CD4-positive, alpha-beta memory T cell (primary cell): ENCODE results near the gene BCR. TPM values are rescaled to one million over a fixed set of nuclear protein-coding genes. Genes with fewer than 3 reads are reported as not detected.

Experiments
- CTCF ChIA-PET: fragments of 350-600 bp; sonication (Branson Sonifier 250); formaldehyde crosslinking; loops from one replicate; lab custom pipeline; 2021; ENCODE audit warnings: inconsistent platforms; ENCODE audit not compliant: partially characterized antibody; lab: Charles Lee
- POLR2A ChIA-PET: fragments of 350-600 bp; sonication (Branson Sonifier 250); formaldehyde crosslinking; loops from one replicate; lab custom pipeline; 2021; ENCODE audit not compliant: partially characterized antibody; lab: Charles Lee
- DNase-seq, 5 donors: peaks; one replicate each; pipeline versions ENCODE4 v3.0.0 to v3.0.0-alpha.2; 2020 to 2022; ENCODE audit warnings: mixed read lengths in 1 of 5
- H3K27ac ChIP-seq: one replicate; pipeline ENCODE4 v1.7.0; 2013; ENCODE audit warnings: low read depth, low read length
- H3K27me3 ChIP-seq: 2 replicates; pipeline ENCODE4 v1.7.0; 2013; ENCODE audit warnings: mild to moderate bottlenecking, low read length, moderate library complexity; ENCODE audit not compliant: insufficient read depth
- H3K36me3 ChIP-seq: 2 replicates; pipeline ENCODE4 v1.7.0; 2013; ENCODE audit warnings: mild to moderate bottlenecking, low read length, moderate library complexity; ENCODE audit not compliant: insufficient read depth
- H3K4me1 ChIP-seq: 2 replicates; pipeline ENCODE4 v1.7.0; 2013; ENCODE audit warnings: mild to moderate bottlenecking, low read length, moderate library complexity; ENCODE audit not compliant: insufficient read depth
- H3K4me3 ChIP-seq, 2 donors: one replicate each; pipeline ENCODE4 v1.7.0; 2013; ENCODE audit warnings: low read length in 2 of 2, mild to moderate bottlenecking in 1 of 2
- H3K9me3 ChIP-seq, 2 donors: one replicate each; pipeline ENCODE4 v1.7.0; 2013; ENCODE audit warnings: low read length in 2 of 2, control low read depth in 1 of 2; ENCODE audit not compliant: control insufficient read depth in 1 of 2
- H3K27ac Mint-ChIP-seq, 7 donors: one replicate each; pipeline ENCODE4 v1.8.0; 2020 to 2021; ENCODE audit warnings: mixed read lengths in 7 of 7, mild to moderate bottlenecking in 6 of 7, inconsistent platforms in 3 of 7, moderate library complexity in 3 of 7
- H3K27me3 Mint-ChIP-seq, 2 donors: one replicate each; pipeline ENCODE4 v1.8.0; 2020 to 2021; ENCODE audit warnings: mixed read lengths in 2 of 2
- H3K36me3 Mint-ChIP-seq, 2 donors: one replicate each; pipeline ENCODE4 v1.8.0; 2020 to 2021; ENCODE audit warnings: mixed read lengths in 2 of 2, inconsistent platforms in 1 of 2, mild to moderate bottlenecking in 1 of 2
- H3K4me1 Mint-ChIP-seq, 4 donors: one replicate each; pipeline ENCODE4 v1.8.0; 2020 to 2021; ENCODE audit warnings: mixed read lengths in 4 of 4, mild to moderate bottlenecking in 1 of 4
- H3K4me3 Mint-ChIP-seq, 8 donors: one replicate each; pipeline ENCODE4 v1.8.0; 2020 to 2021; ENCODE audit warnings: mixed read lengths in 8 of 8, mild to moderate bottlenecking in 7 of 8, moderate library complexity in 6 of 8, inconsistent platforms in 3 of 8
- H3K9me3 Mint-ChIP-seq, 8 donors: one replicate each; pipeline ENCODE4 v1.8.0; 2020 to 2021; ENCODE audit warnings: mixed read lengths in 8 of 8, mild to moderate bottlenecking in 5 of 8, inconsistent platforms in 3 of 8, moderate library complexity in 1 of 8
- intact Hi-C: fragments of 100-400 bp; cut with micrococcal nuclease; formaldehyde crosslinking; loops from one replicate; pipeline ENCODE4 v1.15.1; 2023
- polyA plus RNA-seq, 2 donors: library from polyadenylated mRNA; unstranded; fragments of 300-500 nt; fragmentation: Illumina TruSeq; gene quantifications; one replicate each; pipeline ENCODE4 v1.2.3, GENCODE V29; 2021
- total RNA-seq, 2 experiments: library from RNA; stranded (reverse); gene quantifications; one replicate each; pipeline ENCODE4 v1.2.3, GENCODE V29; 2021

BCR gene
- total and polyA plus RNA-seq, 4 experiments from 2014 or later: 3.3 to 75.6 (median 51.2) TPM

DNA sequence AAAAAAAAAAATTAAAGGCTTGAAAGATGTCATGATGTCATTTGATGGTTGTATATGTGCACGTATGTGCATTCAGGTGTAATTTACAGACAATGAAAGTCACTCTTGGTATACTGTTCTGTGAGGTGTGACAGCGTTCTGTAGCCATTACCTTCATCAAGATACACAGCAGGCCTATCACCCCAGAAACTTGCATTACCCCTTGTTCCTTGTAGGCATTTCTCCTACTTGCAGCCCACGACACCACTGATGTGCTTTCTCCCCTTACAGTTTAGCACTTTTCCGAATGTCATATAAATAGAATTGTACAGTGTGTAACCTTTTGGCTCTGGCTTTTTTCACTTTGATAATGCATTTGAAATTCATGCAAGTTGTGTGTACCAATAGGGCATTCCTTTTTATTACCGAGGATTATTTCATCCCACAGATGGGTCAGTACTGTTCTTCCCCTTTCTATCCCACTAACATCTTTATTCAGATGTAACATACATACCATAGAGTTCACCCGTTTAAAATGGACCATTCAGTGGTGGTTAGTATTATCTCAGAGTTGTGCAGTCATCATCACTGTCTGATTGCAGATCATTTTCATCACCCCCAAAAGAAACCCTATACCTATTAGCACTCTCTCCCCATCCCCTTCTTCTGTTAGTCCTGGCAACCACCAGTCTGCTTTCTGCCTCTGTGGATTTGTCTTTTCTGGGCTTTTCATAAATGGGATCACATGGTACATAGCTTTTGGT is 30.3 kb downstream of the BCR start:
- H3K9me3 Mint-ChIP-seq: peaks cover 0 to 2% (median 0%) of the 10 kb centered on the region in 8 donors
- ChIA-PET CTCF (interaction anchor here (1.1 kb wide), 1 partner anchor 71 kb away, joined by 3 read pairs; no protein-coding TSS in a partner anchor), POLR2A (no interaction called here)
- Histone ChIP-seq H3K27me3 (no peaks in the 10 kb centered on the region), H3K4me3 (no peak overlapping the region), H3K4me1 (peaks cover 38% of the 10 kb centered on the region), H3K9me3 (no peaks in the 10 kb centered on the region), H3K36me3 (no peaks in the 10 kb centered on the region), H3K27ac (no peak overlapping the region)
- H3K36me3 Mint-ChIP-seq: peaks cover 9 to 15% of the 10 kb centered on the region in 2 donors
- H3K4me3 Mint-ChIP-seq: peak overlapping the region in 1 of 8 donors; percentile 2
- intact Hi-C loops: no loop called here
- no peak for DNase-seq
- H3K27ac Mint-ChIP-seq: peak overlapping the region; percentile 20 to 74 (median 46)
- H3K4me1 Mint-ChIP-seq: peaks cover 31 to 62% (median 51%) of the 10 kb centered on the region in 4 donors
- H3K27me3 Mint-ChIP-seq: no peaks in the 10 kb centered on the region

DNA sequence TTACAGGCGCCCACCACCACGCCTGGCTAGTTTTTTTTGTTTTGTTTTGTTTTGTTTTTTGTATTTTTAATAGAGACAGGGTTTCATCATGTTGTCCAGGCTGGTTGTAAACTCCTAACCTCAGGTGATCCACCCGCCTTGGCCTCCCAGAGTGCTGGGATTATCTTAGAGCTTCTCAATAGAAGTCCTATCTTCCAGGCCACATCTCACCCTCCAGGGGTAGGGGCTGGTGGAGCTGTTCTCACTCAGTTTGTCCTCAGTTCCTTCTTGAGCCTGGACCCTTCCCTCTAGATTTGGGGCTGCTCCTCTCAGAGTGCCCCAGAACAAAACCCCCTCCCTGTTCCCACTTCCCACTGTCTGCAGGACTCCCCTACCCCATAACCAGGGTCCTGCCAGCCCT is 31.3 kb downstream of the BCR start:
- intact Hi-C loops: no loop called here
- peak overlapping the region in 5 of 7 donors; percentile 3 to 87 (median 51) for H3K27ac Mint-ChIP-seq

DNA sequence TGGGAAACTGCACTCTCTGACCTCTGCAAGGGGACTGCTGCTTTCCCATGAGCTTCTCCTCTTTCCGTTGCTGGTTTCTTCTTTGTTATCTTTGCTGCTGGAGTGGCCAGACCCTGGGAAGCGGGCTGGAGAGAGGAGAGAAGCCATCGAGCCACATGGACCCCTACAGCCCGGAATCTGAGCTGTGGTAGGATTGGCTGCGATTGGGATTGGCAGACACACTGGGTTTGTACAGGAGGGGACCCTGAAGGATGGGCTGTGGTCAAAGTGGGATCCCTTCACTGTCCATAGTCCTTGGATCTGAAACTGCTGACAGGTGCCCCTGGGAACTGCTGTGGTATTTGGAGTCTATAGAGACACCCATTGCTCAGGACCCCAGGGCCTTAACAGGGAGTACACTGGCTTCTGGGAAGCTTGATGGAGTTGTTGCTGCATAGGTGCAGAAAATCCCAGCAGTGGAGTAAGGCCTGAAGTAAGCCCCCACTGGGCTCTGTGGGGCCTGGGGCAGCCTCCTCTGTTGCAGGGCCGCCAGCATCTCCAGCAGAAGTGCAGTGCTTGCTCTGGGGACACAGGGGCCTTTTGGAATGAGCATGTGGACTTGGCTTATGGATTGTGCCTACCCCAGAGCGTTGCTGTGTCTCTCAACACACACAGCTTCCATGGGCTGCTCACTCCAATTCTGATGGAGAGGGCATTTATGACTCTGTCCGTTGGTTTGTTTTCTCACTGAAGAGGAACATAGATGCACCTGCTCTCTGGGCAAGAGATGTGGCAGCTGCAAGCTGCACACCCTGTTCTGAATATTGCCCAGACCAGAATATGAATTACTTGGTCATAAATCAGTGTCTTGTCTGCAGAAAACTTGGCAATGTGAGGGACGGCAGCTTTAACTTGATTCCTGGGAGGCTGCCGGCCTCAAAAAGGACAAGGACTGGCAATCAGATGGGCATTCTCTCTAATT is 32.0 kb downstream of the BCR start:
- ChIA-PET POLR2A (no interaction called here), CTCF (no interaction called here)
- peaks cover 41 to 70% (median 60%) of the 10 kb centered on the region in 4 donors for H3K4me1 Mint-ChIP-seq
- Histone ChIP-seq H3K9me3 (no peaks in the 10 kb centered on the region), H3K4me3 (no peak overlapping the region), H3K4me1 (peaks cover 55% of the 10 kb centered on the region), H3K27me3 (no peaks in the 10 kb centered on the region), H3K27ac (no peak overlapping the region), H3K36me3 (no peaks in the 10 kb centered on the region)
- DNase-seq: no peak
- H3K36me3 Mint-ChIP-seq: peaks cover 3 to 11% of the 10 kb centered on the region in 2 donors
- intact Hi-C loops: no loop called here
- peak overlapping the region; percentile 50 to 87 (median 53) for H3K27ac Mint-ChIP-seq
- H3K4me3 Mint-ChIP-seq: no peak overlapping the region
- no peaks in the 10 kb centered on the region for H3K9me3 Mint-ChIP-seq
- H3K27me3 Mint-ChIP-seq: no peaks in the 10 kb centered on the region

More for the DNA sequence above, 31.3 kb downstream of the BCR start:
- no peaks in the 10 kb centered on the region for H3K27me3 Mint-ChIP-seq
- POLR2A ChIA-PET: no interaction called here
- Histone ChIP-seq H3K27ac (no peak overlapping the region), H3K27me3 (no peaks in the 10 kb centered on the region), H3K9me3 (no peaks in the 10 kb centered on the region), H3K4me3 (no peak overlapping the region), H3K36me3 (no peaks in the 10 kb centered on the region), H3K4me1 (peaks cover 48% of the 10 kb centered on the region)
- H3K9me3 Mint-ChIP-seq: peaks cover 0 to 2% (median 0%) of the 10 kb centered on the region in 8 donors
- no peak for DNase-seq
- peaks cover 38 to 70% (median 58%) of the 10 kb centered on the region in 4 donors for H3K4me1 Mint-ChIP-seq
- no peak overlapping the region for H3K4me3 Mint-ChIP-seq
- CTCF ChIA-PET: no interaction called here
- H3K36me3 Mint-ChIP-seq: peaks cover 8 to 15% of the 10 kb centered on the region in 2 donors

DNA sequence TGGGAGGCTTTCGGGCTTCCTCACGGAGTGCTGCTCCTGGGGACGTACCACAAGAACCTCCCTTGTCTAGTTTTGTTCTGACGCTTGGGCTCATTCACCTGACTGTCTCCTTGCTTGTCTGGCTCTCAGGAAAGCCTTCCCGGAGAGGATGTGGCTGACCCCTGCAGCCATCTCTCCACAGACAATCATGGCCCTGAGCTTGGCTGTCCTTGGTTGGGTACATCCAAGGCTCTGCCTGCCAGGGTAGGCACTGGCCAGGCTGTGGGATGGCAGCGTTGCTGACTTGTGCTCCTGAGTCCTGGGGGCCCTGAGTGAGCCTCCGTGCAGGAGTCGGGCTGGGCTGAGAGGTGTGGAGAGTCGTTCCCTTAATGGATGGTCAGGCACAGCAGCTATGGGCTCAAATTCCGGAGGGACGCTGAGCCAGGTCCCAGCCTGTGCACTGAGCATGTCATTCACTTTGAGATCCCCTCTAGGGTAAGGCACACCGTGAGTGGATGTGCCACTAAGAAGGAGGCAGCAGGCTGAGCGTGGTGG is 32.8 kb downstream of the BCR start:
- POLR2A ChIA-PET: no interaction called here
- intact Hi-C loops: no loop called here

DNA sequence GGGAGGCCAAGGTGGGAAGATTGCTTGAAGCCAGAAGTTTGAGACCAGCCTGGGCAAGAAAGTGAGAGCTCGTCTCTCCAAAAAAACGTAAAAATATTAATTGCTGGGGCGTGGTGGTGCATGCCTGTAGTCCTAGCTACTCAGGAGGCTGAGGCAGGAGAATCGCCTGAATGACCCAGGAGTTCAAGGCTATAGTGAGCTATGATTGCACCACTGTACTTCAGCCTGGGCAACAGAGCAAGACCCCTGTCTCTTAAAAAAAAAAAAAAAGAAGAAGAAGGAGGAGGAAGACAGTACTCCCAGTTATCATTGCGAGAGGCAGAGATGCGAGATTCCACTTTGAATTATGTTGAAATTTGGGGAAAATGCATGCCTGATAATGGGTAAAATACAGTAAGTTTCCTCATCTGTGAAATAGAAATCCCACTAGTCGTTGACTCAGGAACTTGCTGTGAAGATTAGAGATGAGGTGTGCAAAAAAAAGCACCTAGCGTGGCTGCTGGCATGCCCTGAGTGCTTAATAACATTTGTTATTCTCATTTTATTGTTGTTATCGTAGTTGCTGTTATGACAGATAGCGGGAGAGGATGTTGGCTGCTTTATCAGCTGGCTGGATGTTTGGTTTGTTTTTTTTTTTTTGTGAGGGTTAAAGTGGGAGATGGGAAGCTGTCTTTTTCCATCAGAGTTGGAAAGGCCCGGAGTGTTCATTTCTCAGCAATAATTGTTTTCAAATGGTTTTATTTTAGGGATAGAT is 33.4 kb downstream of the BCR start:
- POLR2A ChIA-PET: interaction anchor here (0.8 kb wide), 1 partner anchor 15 kb away, joined by 4 read pairs; no protein-coding TSS in a partner anchor
- CTCF ChIA-PET: interaction anchor here (1.3 kb wide), 1 partner anchor 59 kb away, joined by 3 read pairs; no protein-coding TSS in a partner anchor
- Histone ChIP-seq H3K27me3 (no peaks in the 10 kb centered on the region), H3K9me3 (no peaks in the 10 kb centered on the region), H3K4me1 (peaks cover 69% of the 10 kb centered on the region), H3K27ac (no peak overlapping the region), H3K36me3 (no peaks in the 10 kb centered on the region), H3K4me3 (no peak overlapping the region)
- intact Hi-C loops: no loop called here
- peak overlapping the region in 3 of 8 donors; percentile 53 to 56 (median 54) for H3K4me3 Mint-ChIP-seq
- no peaks in the 10 kb centered on the region for H3K27me3 Mint-ChIP-seq
- peaks cover 2 to 8% of the 10 kb centered on the region in 2 donors for H3K36me3 Mint-ChIP-seq
- H3K4me1 Mint-ChIP-seq: peaks cover 50 to 75% (median 69%) of the 10 kb centered on the region in 4 donors
- DNase-seq: no peak
- no peaks in the 10 kb centered on the region for H3K9me3 Mint-ChIP-seq
- H3K27ac Mint-ChIP-seq: peak overlapping the region in 6 of 7 donors; percentile 43 to 86 (median 77)

More for the DNA sequence above, 32.8 kb downstream of the BCR start:
- CTCF ChIA-PET: interaction anchor here (1.3 kb wide), 1 partner anchor 60 kb away, joined by 3 read pairs; no protein-coding TSS in a partner anchor
- Histone ChIP-seq H3K36me3 (no peaks in the 10 kb centered on the region), H3K4me3 (no peak overlapping the region), H3K27ac (no peak overlapping the region), H3K27me3 (no peaks in the 10 kb centered on the region), H3K4me1 (peaks cover 62% of the 10 kb centered on the region), H3K9me3 (no peaks in the 10 kb centered on the region)
- H3K9me3 Mint-ChIP-seq: no peaks in the 10 kb centered on the region
- peaks cover 3 to 9% of the 10 kb centered on the region in 2 donors for H3K36me3 Mint-ChIP-seq
- DNase-seq: no peak
- no peaks in the 10 kb centered on the region for H3K27me3 Mint-ChIP-seq
- H3K4me3 Mint-ChIP-seq: peak overlapping the region in 1 of 8 donors; percentile 26
- peak overlapping the region in 5 of 7 donors; percentile 42 to 81 (median 59) for H3K27ac Mint-ChIP-seq
- H3K4me1 Mint-ChIP-seq: peaks cover 45 to 71% (median 63%) of the 10 kb centered on the region in 4 donors

DNA sequence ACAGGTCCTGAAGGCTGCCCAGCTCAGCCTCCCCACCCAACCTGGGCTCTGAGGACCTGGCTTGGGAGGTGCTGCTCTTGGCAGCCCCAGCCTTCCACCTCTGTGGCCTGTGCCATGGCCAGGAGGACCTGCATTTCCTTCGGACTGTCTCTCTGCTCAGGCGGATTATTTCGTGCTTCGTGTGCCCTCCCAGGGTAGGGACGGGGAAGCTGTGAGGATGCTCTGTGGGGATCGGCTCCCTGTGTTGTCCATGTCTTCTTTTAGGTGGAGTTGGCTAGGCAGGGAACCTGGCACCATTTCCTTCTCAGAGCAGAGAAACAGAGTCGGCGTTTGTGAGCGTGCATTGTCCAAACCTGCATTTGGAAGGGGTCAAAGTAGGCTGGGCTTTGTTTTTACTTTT is 34.1 kb downstream of the BCR start:
- no peak overlapping the region for H3K27ac ChIP-seq
- no peaks in the 10 kb centered on the region for H3K36me3 ChIP-seq
- POLR2A ChIA-PET: interaction anchor here (0.8 kb wide), 1 partner anchor 15 kb away, joined by 4 read pairs; no protein-coding TSS in a partner anchor
- H3K4me3 ChIP-seq: no peak overlapping the region
- H3K27me3 Mint-ChIP-seq: no peaks in the 10 kb centered on the region
- H3K27me3 ChIP-seq: no peaks in the 10 kb centered on the region
- H3K4me1 ChIP-seq: peaks cover 75% of the 10 kb centered on the region
- DNase-seq: no peak
- peaks cover 0 to 6% of the 10 kb centered on the region in 2 donors for H3K36me3 Mint-ChIP-seq
- intact Hi-C loops: no loop called here
- H3K4me1 Mint-ChIP-seq: peaks cover 56 to 82% (median 72%) of the 10 kb centered on the region in 4 donors
- no peaks in the 10 kb centered on the region for H3K9me3 Mint-ChIP-seq
- peak overlapping the region in 6 of 7 donors; percentile 38 to 86 (median 66) for H3K27ac Mint-ChIP-seq
- H3K4me3 Mint-ChIP-seq: no peak overlapping the region
- H3K9me3 ChIP-seq: no peaks in the 10 kb centered on the region
- CTCF ChIA-PET: interaction anchor here (1.3 kb wide), 1 partner anchor 59 kb away, joined by 3 read pairs; no protein-coding TSS in a partner anchor
